Vagina (tissue), 2 donors: ENCODE results near the gene OXNAD1. TPM values are rescaled to one million over a fixed set of nuclear protein-coding genes. Genes with fewer than 3 reads are reported as not detected.

Experiments
- DNase-seq, 2 donors: peaks; one replicate each; pipeline ENCODE4 v3.0.0-alpha.2; 2017; ENCODE audit errors: extremely low spot score in 2 of 2
- H3K27ac ChIP-seq: fragments of 200-600 bp; sonication (generic); one replicate; pipeline ENCODE4 v1.5.1; 2019
- H3K27me3 ChIP-seq: fragments of 200-600 bp; sonication (generic); one replicate; pipeline ENCODE4 v1.5.1; 2019
- H3K36me3 ChIP-seq, 2 donors: fragments of 200-600 bp; sonication (generic); one replicate each; pipeline ENCODE4 v1.5.1; 2017 to 2019
- H3K4me1 ChIP-seq: fragments of 200-600 bp; sonication (generic); one replicate; pipeline ENCODE4 v1.5.1; 2019
- H3K4me3 ChIP-seq, 2 donors: fragments of 200-600 bp; sonication (generic); 1 replicate in 1 of 2; 2 replicates in 1 of 2; pipeline ENCODE4 v1.5.1; 2016 to 2019
- H3K9me3 ChIP-seq: fragments of 200-600 bp; sonication (generic); one replicate; pipeline ENCODE4 v1.5.1; 2019
- POLR2A ChIP-seq, 2 donors: fragments of 450-650 bp; IDR thresholded peaks; one replicate each; pipeline ENCODE4 v1.6.1; 2017; ENCODE audit warnings: antibody characterized with exemption in 2 of 2, mild to moderate bottlenecking in 2 of 2, moderate library complexity in 2 of 2
- POLR2AphosphoS5 ChIP-seq, 2 donors: sonication (generic); formaldehyde crosslinking; IDR thresholded peaks; one replicate each; pipeline ENCODE4 v1.9.0; 2017; ENCODE audit warnings: antibody characterized with exemption in 2 of 2, mild to moderate bottlenecking in 2 of 2, low read depth in 1 of 2; ENCODE audit not compliant: insufficient read depth in 1 of 2
- intact Hi-C: fragments of 100-400 bp; cut with DNase I; formaldehyde crosslinking; loops from one replicate; pipeline ENCODE4 v1.15.1; 2023
- total RNA-seq: library from RNA; depleted of rRNA; stranded (reverse); fragments of >200 nt; gene quantifications from one replicate; pipeline ENCODE4 v1.2.3, GENCODE V29; 2016
- TF ChIP-seq, protein P1 (sequence below), 3 experiments: fragments of 450-650 bp in 2 of 3; fragments of 200-600 bp in 1 of 3; sonication (generic) in 1 of 3; IDR thresholded peaks; one replicate each; pipeline ENCODE4 v1.5.1; 2017 to 2019; ENCODE audit warnings: antibody characterized with exemption in 3 of 3, mild to moderate bottlenecking in 2 of 3, moderate library complexity in 2 of 3

The OXNAD1 gene
- total RNA-seq, 1 donor from 2014 or later, result 30.0 TPM

DNA sequence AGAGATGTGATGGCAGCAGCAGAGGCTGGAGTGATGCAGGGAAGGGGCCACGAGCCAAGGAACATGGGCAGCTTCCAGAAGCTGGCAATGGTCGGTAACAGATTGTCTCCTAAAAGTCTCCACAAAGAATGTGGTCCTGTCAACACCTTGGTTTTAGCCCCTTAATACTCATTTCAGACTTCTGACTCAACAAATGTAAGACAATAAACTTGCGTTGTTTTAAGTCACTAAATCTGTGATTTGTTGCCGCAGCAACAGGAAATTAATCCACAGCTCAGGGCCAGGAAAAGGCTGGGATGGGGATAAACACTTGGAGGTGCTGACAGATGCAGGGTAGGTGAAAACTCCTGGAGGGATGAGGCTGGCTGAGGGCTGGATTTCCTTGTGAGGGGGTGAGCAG lies 69.9 kb downstream of the OXNAD1 start:
- Histone ChIP-seq H3K27me3 (no peaks in the 10 kb centered on the region), H3K4me3 (no peak overlapping the region), H3K27ac (no peak overlapping the region), H3K36me3 (no peaks in the 10 kb centered on the region), H3K4me1 (peaks cover 11% of the 10 kb centered on the region), H3K9me3 (no peaks in the 10 kb centered on the region)
- no peak for DNase-seq
- intact Hi-C loops, result no loop called here
- TF ChIP-seq POLR2A (IDR thresholded peaks at IDR 0.05) (no peak), POLR2AphosphoS5 (IDR thresholded peaks at IDR 0.05; ENCODE audit: insufficient read depth in 1 of 2, low read depth in 1 of 2) (no peak)
- TF ChIP-seq, protein P1, sequence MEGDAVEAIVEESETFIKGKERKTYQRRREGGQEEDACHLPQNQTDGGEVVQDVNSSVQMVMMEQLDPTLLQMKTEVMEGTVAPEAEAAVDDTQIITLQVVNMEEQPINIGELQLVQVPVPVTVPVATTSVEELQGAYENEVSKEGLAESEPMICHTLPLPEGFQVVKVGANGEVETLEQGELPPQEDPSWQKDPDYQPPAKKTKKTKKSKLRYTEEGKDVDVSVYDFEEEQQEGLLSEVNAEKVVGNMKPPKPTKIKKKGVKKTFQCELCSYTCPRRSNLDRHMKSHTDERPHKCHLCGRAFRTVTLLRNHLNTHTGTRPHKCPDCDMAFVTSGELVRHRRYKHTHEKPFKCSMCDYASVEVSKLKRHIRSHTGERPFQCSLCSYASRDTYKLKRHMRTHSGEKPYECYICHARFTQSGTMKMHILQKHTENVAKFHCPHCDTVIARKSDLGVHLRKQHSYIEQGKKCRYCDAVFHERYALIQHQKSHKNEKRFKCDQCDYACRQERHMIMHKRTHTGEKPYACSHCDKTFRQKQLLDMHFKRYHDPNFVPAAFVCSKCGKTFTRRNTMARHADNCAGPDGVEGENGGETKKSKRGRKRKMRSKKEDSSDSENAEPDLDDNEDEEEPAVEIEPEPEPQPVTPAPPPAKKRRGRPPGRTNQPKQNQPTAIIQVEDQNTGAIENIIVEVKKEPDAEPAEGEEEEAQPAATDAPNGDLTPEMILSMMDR (IDR thresholded peaks at IDR 0.05), result no peak

DNA sequence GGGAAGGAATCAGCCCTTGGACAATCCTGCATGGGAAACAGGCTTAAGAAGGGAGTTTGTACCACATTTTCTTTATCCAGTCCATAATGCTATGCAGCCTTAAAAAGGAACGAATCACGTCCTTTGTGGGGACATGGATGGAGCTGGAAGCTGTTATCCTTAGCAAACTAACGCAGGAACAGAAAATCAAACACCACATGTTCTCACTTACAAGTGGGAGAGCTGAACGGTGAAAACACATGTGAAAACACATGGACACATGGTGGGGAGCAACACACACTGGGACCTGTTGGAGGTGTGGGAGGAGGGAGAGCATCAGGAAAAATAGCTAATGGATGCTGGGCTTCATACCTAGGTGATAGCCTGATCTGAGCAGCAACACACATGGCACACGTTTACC lies 70.3 kb downstream of the OXNAD1 start:
- Histone ChIP-seq H3K9me3 (no peaks in the 10 kb centered on the region), H3K4me1 (peaks cover 11% of the 10 kb centered on the region), H3K27me3 (no peaks in the 10 kb centered on the region), H3K4me3 (no peak overlapping the region), H3K36me3 (no peaks in the 10 kb centered on the region), H3K27ac (no peak overlapping the region)
- DNase-seq, result no peak
- intact Hi-C loops, result no loop called here
- TF ChIP-seq POLR2A (IDR thresholded peaks at IDR 0.05) (no peak), POLR2AphosphoS5 (IDR thresholded peaks at IDR 0.05; ENCODE audit: insufficient read depth in 1 of 2, low read depth in 1 of 2) (no peak)
- TF ChIP-seq, protein P1 (IDR thresholded peaks at IDR 0.05), result no peak

DNA sequence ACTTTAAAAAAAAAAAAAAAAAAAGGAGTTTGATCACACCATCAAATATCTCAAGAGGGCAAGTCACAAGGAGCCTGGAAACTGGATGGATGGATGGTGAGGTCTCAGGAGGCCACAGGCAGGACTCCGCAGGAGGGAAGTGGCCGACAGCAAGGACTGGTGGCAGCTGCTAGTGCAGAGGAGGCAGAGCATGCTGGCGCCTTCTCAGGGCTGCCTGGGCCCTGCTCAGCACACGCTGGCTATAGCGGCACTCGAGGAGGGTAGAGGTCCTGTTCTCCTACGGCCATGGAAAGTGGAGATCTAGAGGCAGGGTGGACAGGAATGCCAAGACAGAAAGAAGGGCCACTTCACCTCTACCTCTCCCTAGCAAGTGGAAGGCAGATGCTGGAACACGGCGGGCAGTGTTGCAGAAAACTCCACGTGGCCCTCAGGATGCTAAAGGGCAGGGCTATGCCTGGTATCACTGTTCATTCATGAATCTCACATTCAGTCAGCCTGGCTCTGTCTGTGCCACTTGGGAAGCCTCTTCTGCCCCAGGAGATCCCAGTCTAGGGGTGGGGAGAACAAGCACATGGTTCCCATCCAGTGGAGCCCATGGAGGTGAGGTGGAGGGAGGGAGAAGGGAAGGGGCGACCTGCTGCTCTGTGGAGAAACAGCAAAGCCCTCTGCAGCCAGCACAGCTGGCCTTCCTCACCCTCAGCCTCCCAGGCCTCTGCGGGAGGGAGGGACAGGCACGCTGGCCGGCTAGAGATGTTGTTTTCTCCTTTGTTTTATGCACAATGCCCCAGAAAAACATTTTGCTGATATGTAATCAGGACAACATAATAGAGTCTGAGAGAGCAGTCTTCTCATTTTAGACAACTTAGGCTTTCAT lies 71.0 kb downstream of the OXNAD1 start:
- intact Hi-C loops, result no loop called here
- no peaks in the 10 kb centered on the region for H3K27me3 ChIP-seq
- no peaks in the 10 kb centered on the region for H3K9me3 ChIP-seq
- H3K27ac ChIP-seq, result no peak overlapping the region
- no peak for TF ChIP-seq POLR2A (IDR thresholded peaks at IDR 0.05)
- TF ChIP-seq, protein P1 (IDR thresholded peaks at IDR 0.05), result no peak
- TF ChIP-seq POLR2AphosphoS5 (IDR thresholded peaks at IDR 0.05; ENCODE audit: insufficient read depth in 1 of 2, low read depth in 1 of 2), result no peak
- no peak overlapping the region for H3K4me3 ChIP-seq
- DNase-seq, result no peak
- peaks cover 11% of the 10 kb centered on the region for H3K4me1 ChIP-seq
- H3K36me3 ChIP-seq, result no peaks in the 10 kb centered on the region

DNA sequence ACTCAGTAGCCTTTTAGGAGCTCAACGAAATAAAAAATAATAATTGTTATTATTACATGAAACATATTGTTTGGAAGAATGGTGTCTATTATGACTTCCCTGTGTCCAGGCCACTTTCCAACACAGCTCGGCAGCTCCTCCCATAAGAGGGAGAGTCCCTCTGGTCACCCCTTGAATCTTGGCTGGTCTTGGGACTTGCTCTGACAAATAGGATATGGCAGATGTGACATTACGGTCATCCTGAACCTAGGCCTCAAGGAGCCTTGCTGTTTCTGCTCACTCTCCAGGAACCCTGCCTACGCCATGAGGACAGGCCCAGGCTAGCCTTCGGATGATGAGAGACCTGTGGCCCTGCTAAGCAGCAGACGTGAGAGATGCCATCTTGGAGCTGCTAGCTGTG lies 71.8 kb downstream of the OXNAD1 start:
- Histone ChIP-seq H3K4me3 (no peak overlapping the region), H3K4me1 (peaks cover 11% of the 10 kb centered on the region), H3K27me3 (no peaks in the 10 kb centered on the region), H3K36me3 (no peaks in the 10 kb centered on the region), H3K9me3 (no peaks in the 10 kb centered on the region), H3K27ac (no peak overlapping the region)
- no peak for DNase-seq
- intact Hi-C loops, result no loop called here
- no peak for TF ChIP-seq POLR2A (IDR thresholded peaks at IDR 0.05)

DNA sequence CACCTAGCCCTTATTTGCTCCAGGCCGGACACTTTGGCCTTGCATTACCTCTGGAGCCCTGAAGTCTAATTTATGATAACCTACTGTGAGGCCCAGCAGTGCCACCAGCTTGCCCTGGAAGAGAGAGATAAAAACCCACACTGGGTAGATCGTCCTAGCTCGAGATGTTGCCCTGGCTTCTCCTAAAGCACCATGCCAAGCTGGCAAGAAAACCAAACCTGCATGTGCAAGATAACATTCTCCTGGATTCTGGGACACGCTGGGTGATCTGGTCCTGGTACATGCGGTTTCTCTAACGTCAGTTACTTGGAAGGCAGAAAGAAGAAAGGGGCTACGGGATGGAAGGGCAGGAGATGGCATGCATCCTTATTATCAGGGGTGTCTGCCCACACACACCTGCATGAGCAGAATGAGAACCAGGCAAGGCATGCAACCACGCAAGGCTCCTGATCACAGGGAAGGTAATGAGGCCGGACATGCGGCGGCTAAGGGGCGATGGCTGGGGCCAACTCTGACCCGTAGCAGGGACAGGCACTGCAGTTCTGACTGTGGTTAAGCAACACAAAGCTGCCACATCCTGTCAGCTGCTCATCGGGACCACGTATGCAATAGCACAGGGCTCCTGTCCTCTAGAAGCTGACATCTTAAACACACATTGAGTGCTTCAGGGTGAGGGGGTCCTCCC lies 73.0 kb downstream of the OXNAD1 start:
- Histone ChIP-seq H3K27ac (no peak overlapping the region), H3K27me3 (no peaks in the 10 kb centered on the region), H3K9me3 (no peaks in the 10 kb centered on the region), H3K4me1 (peaks cover 11% of the 10 kb centered on the region), H3K36me3 (no peaks in the 10 kb centered on the region), H3K4me3 (no peak overlapping the region)
- TF ChIP-seq POLR2AphosphoS5 (IDR thresholded peaks at IDR 0.05; ENCODE audit: insufficient read depth in 1 of 2, low read depth in 1 of 2) (no peak), POLR2A (IDR thresholded peaks at IDR 0.05) (no peak)
- TF ChIP-seq, protein P1 (IDR thresholded peaks at IDR 0.05), result no peak
- DNase-seq, result no peak
- intact Hi-C loops, result no loop called here
